ENCODE results near the gene PDIA6.
"Not testable (repeated sequence)": the region's sequence is repeated elsewhere in the genome, so short reads cannot be mapped to it uniquely, and the experiment has no call there.

PDIA6 gene

GRCh38 chr2:10780821-10781220 lies 31.8 kb downstream of the PDIA6 start:
- DNase-seq (ENCODE audit: low read depth, low spot score) = not testable (repeated sequence)

GRCh38 chr2:10780491-10780820 lies 32.1 kb downstream of the PDIA6 start:
- no peak for DNase-seq (ENCODE audit: low read depth, low spot score)

GRCh38 chr2:10779776-10780490 lies 32.7 kb downstream of the PDIA6 start:
- no peak for DNase-seq (ENCODE audit: low read depth, low spot score)

- DNase-seq (ENCODE audit: low read depth, low spot score) = no peak
Measured at GRCh38 chr2:10778724-10779115, 33.9 kb downstream of the PDIA6 start.

- no peak for DNase-seq (ENCODE audit: low read depth, low spot score)
Measured at GRCh38 chr2:10777842-10778723, 34.5 kb downstream of the PDIA6 start.

GRCh38 chr2:10777111-10777841 lies 35.3 kb downstream of the PDIA6 start:
- DNase-seq (ENCODE audit: low read depth, low spot score) = no peak

GRCh38 chr2:10776231-10776977 lies 36.2 kb downstream of the PDIA6 start:
- no peak for DNase-seq (ENCODE audit: low read depth, low spot score)

GRCh38 chr2:10775831-10776230 lies 36.8 kb downstream of the PDIA6 start:
- DNase-seq (ENCODE audit: low read depth, low spot score) = no peak

- no peak for DNase-seq (ENCODE audit: low read depth, low spot score)
Measured at GRCh38 chr2:10775021-10775780, 37.4 kb downstream of the PDIA6 start.

GRCh38 chr2:10774394-10774793 lies 38.2 kb downstream of the PDIA6 start:
- DNase-seq (ENCODE audit: low read depth, low spot score) = no peak

- DNase-seq (ENCODE audit: low read depth, low spot score) = no peak
Measured at GRCh38 chr2:10773821-10774341, 38.7 kb downstream of the PDIA6 start.

- DNase-seq (ENCODE audit: low read depth, low spot score) = no peak
Measured at GRCh38 chr2:10772868-10773215, 39.7 kb downstream of the PDIA6 start.

GRCh38 chr2:10772201-10772867 lies 40.3 kb downstream of the PDIA6 start:
- no peak for DNase-seq (ENCODE audit: low read depth, low spot score)

- DNase-seq (ENCODE audit: low read depth, low spot score) = no peak
Measured at GRCh38 chr2:10771786-10772185, 40.8 kb downstream of the PDIA6 start.

- DNase-seq (ENCODE audit: low read depth, low spot score) = no peak
Measured at GRCh38 chr2:10770956-10771750, 41.4 kb downstream of the PDIA6 start.

- no peak for DNase-seq (ENCODE audit: low read depth, low spot score)
Measured at GRCh38 chr2:10768063-10768507, 44.5 kb downstream of the PDIA6 start.

- no peak for DNase-seq (ENCODE audit: low read depth, low spot score)
Measured at GRCh38 chr2:10765914-10766313, 46.7 kb downstream of the PDIA6 start.

GRCh38 chr2:10765461-10765860 lies 47.1 kb downstream of the PDIA6 start:
- no peak for DNase-seq (ENCODE audit: low read depth, low spot score)

GRCh38 chr2:10764896-10765295 lies 47.7 kb downstream of the PDIA6 start:
- DNase-seq (ENCODE audit: low read depth, low spot score) = no peak
